H9 (cell line): Measurements from ENCODE around the gene EXOC1L. TPM values are rescaled to one million over a fixed set of nuclear protein-coding genes. Genes with fewer than 3 reads are reported as not detected.

Experiments used
- DNase-seq: peaks from one replicate; pipeline ENCODE4 v3.0.0-alpha.2; 2017
- H2AFZ ChIP-seq: one replicate; pipeline ENCODE4 v1.6.1; 2013; ENCODE audit warnings: mild to moderate bottlenecking, low read length, control low read depth, moderate library complexity
- H2AK5ac ChIP-seq: 2 replicates; pipeline ENCODE4 v1.6.1; 2013; ENCODE audit warnings: low read length, control low read depth, mixed read lengths; ENCODE audit not compliant: insufficient read length
- H2BK120ac ChIP-seq: one replicate; pipeline ENCODE4 v1.6.1; 2013; ENCODE audit warnings: low read depth, mild to moderate bottlenecking, low read length, control low read depth, inconsistent platforms; ENCODE audit not compliant: poor library complexity, severe bottlenecking
- H2BK12ac ChIP-seq: 2 replicates; pipeline ENCODE4 v1.6.1; 2013; ENCODE audit warnings: low read length, control low read depth, mixed read lengths, low read depth; ENCODE audit not compliant: insufficient read length
- H2BK15ac ChIP-seq: 2 replicates; pipeline ENCODE4 v1.6.1; 2013; ENCODE audit warnings: low read depth, low read length, control low read depth
- H2BK20ac ChIP-seq: one replicate; pipeline ENCODE4 v1.6.1; 2013; ENCODE audit warnings: low read depth, mild to moderate bottlenecking, low read length, control low read depth, inconsistent platforms; ENCODE audit not compliant: poor library complexity, severe bottlenecking
- H2BK5ac ChIP-seq: 2 replicates; pipeline ENCODE4 v1.6.1; 2013; ENCODE audit warnings: low read length, control low read depth, mixed read lengths; ENCODE audit not compliant: insufficient read length
- H3K14ac ChIP-seq: 2 replicates; pipeline ENCODE4 v1.6.1; 2013; ENCODE audit warnings: low read length, control low read depth; ENCODE audit not compliant: insufficient read depth
- H3K18ac ChIP-seq: 2 replicates; pipeline ENCODE4 v1.6.1; 2013; ENCODE audit warnings: low read depth, mild to moderate bottlenecking, mixed read lengths, low read length, control low read depth; ENCODE audit not compliant: insufficient read length
- H3K23ac ChIP-seq: 2 replicates; pipeline ENCODE4 v1.6.1; 2013; ENCODE audit warnings: low read length, control low read depth, mixed read lengths, low read depth; ENCODE audit not compliant: insufficient read length
- H3K23me2 ChIP-seq: 2 replicates; pipeline ENCODE4 v1.6.1; 2013; ENCODE audit warnings: low read depth, mild to moderate bottlenecking, mixed read lengths, low read length, control low read depth; ENCODE audit not compliant: insufficient read length, poor library complexity, severe bottlenecking
- H3K27ac ChIP-seq: 2 replicates; pipeline ENCODE4 v1.5.1; 2013; ENCODE audit warnings: low read length, control low read depth, mixed read lengths, low read depth; ENCODE audit not compliant: insufficient read length
- H3K27me3 ChIP-seq: 2 replicates; pipeline ENCODE4 v1.6.1; 2013; ENCODE audit warnings: low read length, control low read depth, inconsistent platforms; ENCODE audit not compliant: insufficient read depth
- H3K4ac ChIP-seq: 2 replicates; pipeline ENCODE4 v1.6.1; 2013; ENCODE audit warnings: low read depth, mild to moderate bottlenecking, control low read depth, inconsistent platforms, low read length, moderate library complexity
- H3K4me1 ChIP-seq: 2 replicates; pipeline ENCODE4 v1.6.1; 2013; ENCODE audit warnings: low read length, control low read depth, inconsistent platforms; ENCODE audit not compliant: insufficient read depth
- H3K4me2 ChIP-seq: 2 replicates; pipeline ENCODE4 v1.6.1; 2013; ENCODE audit warnings: low read length, control low read depth, mixed read lengths; ENCODE audit not compliant: insufficient read length, insufficient read depth
- H3K56ac ChIP-seq: 2 replicates; pipeline ENCODE4 v1.6.1; 2013; ENCODE audit warnings: low read depth, mild to moderate bottlenecking, mixed read lengths, low read length, control low read depth; ENCODE audit not compliant: insufficient read length
- H3K79me1 ChIP-seq: 2 replicates; pipeline ENCODE4 v1.6.1; 2013; ENCODE audit warnings: low read depth, mild to moderate bottlenecking, moderate library complexity, low read length, control low read depth, inconsistent platforms; ENCODE audit not compliant: insufficient read depth, poor library complexity, severe bottlenecking
- H3K79me2 ChIP-seq: 2 replicates; pipeline ENCODE4 v1.6.1; 2013; ENCODE audit warnings: low read length, control low read depth, inconsistent platforms; ENCODE audit not compliant: insufficient read depth
- H3K9ac ChIP-seq: 2 replicates; pipeline ENCODE4 v1.6.1; 2013; ENCODE audit warnings: low read length, control low read depth, mixed read lengths; ENCODE audit not compliant: insufficient read length; ENCODE audit errors: extremely low read depth
- H3K9me3 ChIP-seq: one replicate; pipeline ENCODE4 v1.6.1; 2013; ENCODE audit warnings: low read depth, low read length, inconsistent platforms; ENCODE audit not compliant: control insufficient read depth
- H3T11ph ChIP-seq: one replicate; pipeline ENCODE4 v1.6.1; 2013; ENCODE audit warnings: mild to moderate bottlenecking, low read length, control low read depth, inconsistent platforms
- H4K20me1 ChIP-seq: one replicate; pipeline ENCODE4 v1.6.1; 2013; ENCODE audit not compliant: control insufficient read depth, insufficient read length, insufficient read depth
- H4K5ac ChIP-seq: 2 replicates; pipeline ENCODE4 v1.6.1; 2013; ENCODE audit warnings: low read depth, mild to moderate bottlenecking, mixed read lengths, low read length, control low read depth; ENCODE audit not compliant: insufficient read length
- H4K8ac ChIP-seq: replicated peaks from 2 replicates; pipeline ENCODE4 v1.6.1; 2013; ENCODE audit warnings: low read length, control low read depth, mixed read lengths, low read depth; ENCODE audit not compliant: insufficient read length
- H4K91ac ChIP-seq: 2 replicates; pipeline ENCODE4 v1.6.1; 2013; ENCODE audit warnings: low read depth, mild to moderate bottlenecking, moderate library complexity, mixed read lengths, low read length, control low read depth; ENCODE audit not compliant: insufficient read length
- H3K27ac Mint-ChIP-seq, 3 experiments: 2 replicates in 2 of 3; 3 replicates in 1 of 3; pipeline ENCODE4 v1.8.0; 2020 to 2021; ENCODE audit warnings: mixed read lengths in 3 of 3, mild to moderate bottlenecking in 1 of 3, moderate library complexity in 1 of 3
- H3K27me3 Mint-ChIP-seq: 2 replicates; pipeline ENCODE4 v1.8.0; 2021; ENCODE audit warnings: low read depth, mild to moderate bottlenecking, moderate library complexity, mixed read lengths
- H3K36me3 Mint-ChIP-seq, 3 experiments: 2 replicates in 2 of 3; 3 replicates in 1 of 3; pipeline ENCODE4 v1.8.0; 2020 to 2021; ENCODE audit warnings: low read depth in 3 of 3, mixed read lengths in 3 of 3; ENCODE audit not compliant: insufficient read depth in 1 of 3
- H3K4me1 Mint-ChIP-seq, 2 experiments: 2 replicates each; pipeline ENCODE4 v1.8.0; 2020; ENCODE audit warnings: mixed read lengths in 2 of 2
- H3K4me3 Mint-ChIP-seq, 2 experiments: 2 replicates in 1 of 2; 3 replicates in 1 of 2; pipeline ENCODE4 v1.8.0; 2020 to 2021; ENCODE audit warnings: mild to moderate bottlenecking in 2 of 2, mixed read lengths in 2 of 2, moderate library complexity in 1 of 2
- H3K9me3 Mint-ChIP-seq, 2 experiments: 2 replicates in 1 of 2; 3 replicates in 1 of 2; pipeline ENCODE4 v1.8.0; 2020; ENCODE audit warnings: mild to moderate bottlenecking in 2 of 2, mixed read lengths in 2 of 2, moderate library complexity in 1 of 2
- WGBS: extraction: QIAGEN DNeasy Blood & Tissue Kit; methylation state at CpG from one replicate; pipeline ENCODE4 v1.1.7; 2013; ENCODE audit warnings: missing lambda C conversion rate, low lambda C conversion rate, mixed read lengths; ENCODE audit not compliant: insufficient read length; ENCODE audit errors: extremely low coverage; 5-methylcytosine and 5-hydroxymethylcytosine counted together
- total RNA-seq: library from RNA; stranded (reverse); gene quantifications from 2 replicates; pipeline ENCODE4 v1.2.1, GENCODE V29; 2021
- TF ChIP-seq, protein P1 (sequence below): fragments of 200-600 bp; sonication (generic); conservative IDR thresholded peaks from 3 replicates; pipeline ENCODE4 v1.8.0; 2021; ENCODE audit warnings: antibody characterized with exemption, mild to moderate bottlenecking

Gene EXOC1L
- total RNA-seq, 1 experiment from 2014 or later, result not detected

DNA sequence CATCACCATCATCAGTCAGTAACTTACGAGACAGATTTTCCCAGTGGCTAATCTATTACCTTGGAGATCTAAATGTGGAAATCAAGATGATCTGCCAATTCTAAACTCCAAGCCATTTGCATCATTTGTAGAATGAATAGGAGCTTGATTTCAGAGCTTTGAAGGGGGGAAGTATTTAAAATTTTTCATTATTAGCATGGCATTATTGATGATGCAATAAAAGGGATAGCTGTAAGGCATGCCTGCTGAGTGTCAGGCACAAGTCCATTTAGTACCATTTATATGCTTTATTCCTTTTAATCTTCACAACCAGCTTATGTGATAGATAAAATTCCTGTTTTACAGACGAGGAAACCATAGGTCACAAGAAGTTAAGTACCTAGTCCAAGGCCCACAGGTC, 5.3 kb downstream of the EXOC1L start:
- H3K23ac ChIP-seq, result no peak overlapping the region
- no peak overlapping the region for H2AK5ac ChIP-seq

More for the DNA sequence above, 5.3 kb downstream of the EXOC1L start:
- no peak overlapping the region for H3K27ac Mint-ChIP-seq
- H3K36me3 Mint-ChIP-seq, result no peaks in the 10 kb centered on the region
- no peak overlapping the region for H3K4ac ChIP-seq
- WGBS, result no CpG with 5 or more reads among the region's 2 CpGs
- peaks cover 11% of the 10 kb centered on the region for H3K27me3 Mint-ChIP-seq
- no peak overlapping the region for H3K18ac ChIP-seq
- no peak overlapping the region for H3K4me3 Mint-ChIP-seq
- no peaks in the 10 kb centered on the region for H3K23me2 ChIP-seq
- TF ChIP-seq, protein P1, sequence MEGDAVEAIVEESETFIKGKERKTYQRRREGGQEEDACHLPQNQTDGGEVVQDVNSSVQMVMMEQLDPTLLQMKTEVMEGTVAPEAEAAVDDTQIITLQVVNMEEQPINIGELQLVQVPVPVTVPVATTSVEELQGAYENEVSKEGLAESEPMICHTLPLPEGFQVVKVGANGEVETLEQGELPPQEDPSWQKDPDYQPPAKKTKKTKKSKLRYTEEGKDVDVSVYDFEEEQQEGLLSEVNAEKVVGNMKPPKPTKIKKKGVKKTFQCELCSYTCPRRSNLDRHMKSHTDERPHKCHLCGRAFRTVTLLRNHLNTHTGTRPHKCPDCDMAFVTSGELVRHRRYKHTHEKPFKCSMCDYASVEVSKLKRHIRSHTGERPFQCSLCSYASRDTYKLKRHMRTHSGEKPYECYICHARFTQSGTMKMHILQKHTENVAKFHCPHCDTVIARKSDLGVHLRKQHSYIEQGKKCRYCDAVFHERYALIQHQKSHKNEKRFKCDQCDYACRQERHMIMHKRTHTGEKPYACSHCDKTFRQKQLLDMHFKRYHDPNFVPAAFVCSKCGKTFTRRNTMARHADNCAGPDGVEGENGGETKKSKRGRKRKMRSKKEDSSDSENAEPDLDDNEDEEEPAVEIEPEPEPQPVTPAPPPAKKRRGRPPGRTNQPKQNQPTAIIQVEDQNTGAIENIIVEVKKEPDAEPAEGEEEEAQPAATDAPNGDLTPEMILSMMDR, result no peak
- H4K5ac ChIP-seq, result no peak overlapping the region
- H3K79me2 ChIP-seq, result no peaks in the 10 kb centered on the region
- no peak overlapping the region for H3K9ac ChIP-seq
- H3K14ac ChIP-seq, result no peak overlapping the region
- H2BK15ac ChIP-seq, result no peak overlapping the region
- DNase-seq, result no peak
- H3K27me3 ChIP-seq, result no peaks in the 10 kb centered on the region
- H3K4me1 Mint-ChIP-seq, result peaks cover 2 to 5% of the 10 kb centered on the region in 2 experiments
- no peak overlapping the region for H4K8ac ChIP-seq
- no peak overlapping the region for H3K56ac ChIP-seq
- no peak overlapping the region for H3T11ph ChIP-seq
- no peak overlapping the region for H3K27ac ChIP-seq
- H3K79me1 ChIP-seq, result no peaks in the 10 kb centered on the region
- H2BK5ac ChIP-seq, result no peak overlapping the region
- H3K4me1 ChIP-seq, result no peaks in the 10 kb centered on the region
- no peaks in the 10 kb centered on the region for H3K9me3 ChIP-seq
- no peak overlapping the region for H2BK20ac ChIP-seq
- no peak overlapping the region for H2BK120ac ChIP-seq
- H2AFZ ChIP-seq, result no peak overlapping the region
- H3K9me3 Mint-ChIP-seq, result no peaks in the 10 kb centered on the region
- no peak overlapping the region for H4K91ac ChIP-seq
- H3K4me2 ChIP-seq, result no peak overlapping the region
- no peak overlapping the region for H2BK12ac ChIP-seq
- no peaks in the 10 kb centered on the region for H4K20me1 ChIP-seq
